Measurements from ENCODE around the gene UROC1. TPM values are rescaled to one million over a fixed set of nuclear protein-coding genes. Genes with fewer than 3 reads are reported as not detected.

UROC1 gene
- total RNA-seq, 1 experiment from 2014 or later = not detected

GRCh38 chr3:126531051-126531330, 13.4 kb upstream of the UROC1 start:
- intact Hi-C loops (cut with micrococcal nuclease; ENCODE audit: unreplicated experiment) = no loop called here
- POLR2A ChIA-PET (ENCODE audit: unreplicated experiment) = no interaction called here

GRCh38 chr3:126530171-126531050, 12.8 kb upstream of the UROC1 start:
- no peak for DNase-seq
- H3K79me2 ChIP-seq (ENCODE audit: low read depth) = no peaks in the 10 kb centered on the region
- no peaks in the 10 kb centered on the region for H3K9me2 ChIP-seq (ENCODE audit: insufficient read depth)
- H2AFZ ChIP-seq = no peak overlapping the region
- H3K4me1 ChIP-seq (replicated peaks; ENCODE audit: insufficient read depth) = no peaks in the 10 kb centered on the region
- no peak overlapping the region for H3K4me2 ChIP-seq
- no peak overlapping the region for H3K4me3 ChIP-seq
- POLR2A ChIA-PET (ENCODE audit: unreplicated experiment) = no interaction called here
- H3K9me3 ChIP-seq (ENCODE audit: insufficient read depth, low read depth) = no peaks in the 10 kb centered on the region
- no peaks in the 10 kb centered on the region for H3F3A ChIP-seq (ENCODE audit: insufficient read depth, low read depth)
- peaks cover 44% of the 10 kb centered on the region for H3K27me3 ChIP-seq (ENCODE audit: insufficient read depth, low read depth)
- TF ChIP-seq CTCF (conservative IDR thresholded peaks at IDR 0.05) = no peak
- TF ChIP-seq EZH2 (IDR thresholded peaks at IDR 0.05; ENCODE audit: low read depth) = no peak
- intact Hi-C loops (cut with micrococcal nuclease; ENCODE audit: unreplicated experiment) = no loop called here
- CTCF ChIA-PET = no interaction called here
- H3K36me3 ChIP-seq (ENCODE audit: low read depth) = no peaks in the 10 kb centered on the region
- H4K20me1 ChIP-seq (ENCODE audit: insufficient read depth) = no peaks in the 10 kb centered on the region
- no TSS peak for BruUV-seq (replicated peaks)
- H3K27ac ChIP-seq = no peak overlapping the region

More at GRCh38 chr3:126531051-126531330, 13.4 kb upstream of the UROC1 start:
- BruUV-seq (replicated peaks) = no TSS peak
- DNase-seq = no peak
- Histone ChIP-seq H3K4me3 (no peak overlapping the region), H3K4me2 (no peak overlapping the region), H3K27ac (no peak overlapping the region), H4K20me1 (ENCODE audit: insufficient read depth) (no peaks in the 10 kb centered on the region), H3K79me2 (ENCODE audit: low read depth) (no peaks in the 10 kb centered on the region), H3K9me3 (ENCODE audit: insufficient read depth, low read depth) (no peaks in the 10 kb centered on the region), H3K9me2 (ENCODE audit: insufficient read depth) (no peaks in the 10 kb centered on the region), H3F3A (ENCODE audit: insufficient read depth, low read depth) (no peaks in the 10 kb centered on the region), H3K36me3 (ENCODE audit: low read depth) (no peaks in the 10 kb centered on the region), H2AFZ (no peak overlapping the region), H3K27me3 (ENCODE audit: insufficient read depth, low read depth) (peaks cover 50% of the 10 kb centered on the region), H3K4me1 (replicated peaks; ENCODE audit: insufficient read depth) (no peaks in the 10 kb centered on the region)
- TF ChIP-seq CTCF (conservative IDR thresholded peaks at IDR 0.05) = no peak
- no peak for TF ChIP-seq EZH2 (IDR thresholded peaks at IDR 0.05; ENCODE audit: low read depth)
- CTCF ChIA-PET = interaction anchor here (0.5 kb wide), 1 partner anchor 942 kb away, joined by 3 read pairs; no protein-coding TSS in a partner anchor

GRCh38 chr3:126529585-126530170, 12.1 kb upstream of the UROC1 start:
- no peaks in the 10 kb centered on the region for H3K9me3 ChIP-seq (ENCODE audit: insufficient read depth, low read depth)
- BruUV-seq (replicated peaks) = no TSS peak
- ChIA-PET CTCF (interaction anchor here (0.6 kb wide), 1 partner anchor 515 kb away, joined by 5 read pairs; no protein-coding TSS in a partner anchor), POLR2A (ENCODE audit: unreplicated experiment) (no interaction called here)
- H3K36me3 ChIP-seq (ENCODE audit: low read depth) = no peaks in the 10 kb centered on the region
- no peaks in the 10 kb centered on the region for H3K79me2 ChIP-seq (ENCODE audit: low read depth)
- intact Hi-C loops (cut with micrococcal nuclease; ENCODE audit: unreplicated experiment) = no loop called here
- H3K27ac ChIP-seq = no peak overlapping the region
- no peaks in the 10 kb centered on the region for H3K9me2 ChIP-seq (ENCODE audit: insufficient read depth)
- peaks cover 41% of the 10 kb centered on the region for H3K27me3 ChIP-seq (ENCODE audit: insufficient read depth, low read depth)
- no peak overlapping the region for H3K4me3 ChIP-seq
- no peaks in the 10 kb centered on the region for H3F3A ChIP-seq (ENCODE audit: insufficient read depth, low read depth)
- TF ChIP-seq CTCF (conservative IDR thresholded peaks at IDR 0.05) = no peak
- TF ChIP-seq EZH2 (IDR thresholded peaks at IDR 0.05; ENCODE audit: low read depth) = no peak
- H3K4me2 ChIP-seq = no peak overlapping the region
- no peak for DNase-seq
- H4K20me1 ChIP-seq (ENCODE audit: insufficient read depth) = no peaks in the 10 kb centered on the region
- no peak overlapping the region for H2AFZ ChIP-seq
- no peaks in the 10 kb centered on the region for H3K4me1 ChIP-seq (replicated peaks; ENCODE audit: insufficient read depth)

Data from PC-9 (cell line).